ENCODE data around the gene ZFYVE27.

The ZFYVE27 gene

GRCh38 chr10:97771913-97772823 lies 35.2 kb downstream of the ZFYVE27 start, which contains the start of gene SFRP5:
SFRP5 (minus strand) TSS chr10:97771999; CDS start chr10:97771833, 166 bp downstream.
- DNase-seq = no peak

GRCh38 chr10:97773096-97773495 lies 36.2 kb downstream of the ZFYVE27 start:
- no peak for DNase-seq

- no peak for DNase-seq
Measured at GRCh38 chr10:97774811-97775294, 37.9 kb downstream of the ZFYVE27 start.

- DNase-seq = no peak
Measured at GRCh38 chr10:97777143-97777542, 40.2 kb downstream of the ZFYVE27 start.

- DNase-seq = no peak
Measured at GRCh38 chr10:97778452-97779302, 41.7 kb downstream of the ZFYVE27 start.

GRCh38 chr10:97779492-97779891 lies 42.6 kb downstream of the ZFYVE27 start:
- DNase-seq = no peak

- no peak for DNase-seq
Measured at GRCh38 chr10:97779975-97780374, 43.0 kb downstream of the ZFYVE27 start.

GRCh38 chr10:97780841-97781617 lies 44.1 kb downstream of the ZFYVE27 start:
- no peak for DNase-seq

GRCh38 chr10:97781618-97782331 lies 44.8 kb downstream of the ZFYVE27 start:
- no peak for DNase-seq

- no peak for DNase-seq
Measured at GRCh38 chr10:97782455-97783228, 45.7 kb downstream of the ZFYVE27 start.

GRCh38 chr10:97784200-97784810 lies 47.4 kb downstream of the ZFYVE27 start:
- no peak for DNase-seq

GRCh38 chr10:97785231-97785630 lies 48.3 kb downstream of the ZFYVE27 start:
- DNase-seq = no peak

GRCh38 chr10:97785731-97786130 lies 48.8 kb downstream of the ZFYVE27 start:
- DNase-seq = no peak

- DNase-seq = no peak
Measured at GRCh38 chr10:97788552-97789442, 51.9 kb downstream of the ZFYVE27 start.

GRCh38 chr10:97789770-97790397 lies 53.0 kb downstream of the ZFYVE27 start:
- no peak for DNase-seq

GRCh38 chr10:97791824-97792721 lies 55.1 kb downstream of the ZFYVE27 start:
- DNase-seq = peak; percentile 15

- no peak for DNase-seq
Measured at GRCh38 chr10:97795886-97796285, 59.0 kb downstream of the ZFYVE27 start.

GRCh38 chr10:97796651-97797050 lies 59.7 kb downstream of the ZFYVE27 start:
- DNase-seq = no peak
